Activated CD8-positive, alpha-beta memory T cell treated with anti-CD3 and anti-CD28 coated beads for 24 hours (primary cell): ENCODE data around the gene SLC16A10.
"Not testable (repeated sequence)": the region's sequence is repeated elsewhere in the genome, so short reads cannot be mapped to it uniquely, and the experiment has no call there.

ENCODE experiments used
- DNase-seq: peaks from one replicate; pipeline ENCODE4 v3.0.0-alpha.2; 2020

The SLC16A10 gene

GRCh38 chr6:111134236-111134869 lies 47.0 kb downstream of the SLC16A10 start:
- DNase-seq: not testable (repeated sequence)

- not testable (repeated sequence) for DNase-seq
These were observed 50.3 kb downstream of the SLC16A10 start for GRCh38 chr6:111137489-111138093.

- no peak for DNase-seq
These were observed 60.1 kb downstream of the SLC16A10 start for GRCh38 chr6:111147440-111147839.

- DNase-seq: no peak
These were observed 60.8 kb downstream of the SLC16A10 start for GRCh38 chr6:111148110-111148509.

GRCh38 chr6:111150577-111150976 lies 63.3 kb downstream of the SLC16A10 start:
- no peak for DNase-seq

GRCh38 chr6:111154981-111155380 lies 67.7 kb downstream of the SLC16A10 start:
- no peak for DNase-seq

- DNase-seq: no peak
These were observed 70.1 kb downstream of the SLC16A10 start for GRCh38 chr6:111157412-111157811.

GRCh38 chr6:111159633-111160032 lies 72.3 kb downstream of the SLC16A10 start:
- no peak for DNase-seq

- DNase-seq: no peak
These were observed 74.3 kb downstream of the SLC16A10 start for GRCh38 chr6:111161650-111162049.

GRCh38 chr6:111162504-111162903 lies 75.2 kb downstream of the SLC16A10 start:
- no peak for DNase-seq

- DNase-seq: no peak
These were observed 84.5 kb downstream of the SLC16A10 start for GRCh38 chr6:111171577-111172400.

GRCh38 chr6:111172563-111172962 lies 85.3 kb downstream of the SLC16A10 start:
- DNase-seq: no peak

- DNase-seq: no peak
These were observed 86.0 kb downstream of the SLC16A10 start for GRCh38 chr6:111173341-111173740.

GRCh38 chr6:111173946-111174345 lies 86.6 kb downstream of the SLC16A10 start:
- DNase-seq: no peak

- DNase-seq: no peak
These were observed 87.8 kb downstream of the SLC16A10 start for GRCh38 chr6:111175109-111175508.

- no peak for DNase-seq
These were observed 88.9 kb downstream of the SLC16A10 start for GRCh38 chr6:111176038-111176759.

- no peak for DNase-seq
These were observed 89.4 kb downstream of the SLC16A10 start for GRCh38 chr6:111176760-111177099.

GRCh38 chr6:111177131-111177530 lies 89.8 kb downstream of the SLC16A10 start:
- DNase-seq: no peak

GRCh38 chr6:111183702-111184517 lies 96.6 kb downstream of the SLC16A10 start:
- no peak for DNase-seq

GRCh38 chr6:111184827-111185532 lies 97.7 kb downstream of the SLC16A10 start:
- DNase-seq: no peak

GRCh38 chr6:111185954-111186353 lies 98.7 kb downstream of the SLC16A10 start:
- no peak for DNase-seq

- no peak for DNase-seq
These were observed 100.6 kb downstream of the SLC16A10 start for GRCh38 chr6:111187874-111188273.
